CD4-positive, alpha-beta T cell treated with Interleukin-17A for 4 hours (primary cell): ENCODE data around the gene MPV17L.
"Not testable (repeated sequence)": the region's sequence is repeated elsewhere in the genome, so short reads cannot be mapped to it uniquely, and the experiment has no call there.

Experiments
- DNase-seq: peaks from one replicate; pipeline ENCODE4 v3.0.0-alpha.2; 2020; ENCODE audit warnings: mixed read lengths

Gene MPV17L

GRCh38 chr16:15395631-15396508 is at the start of gene MPV17L:
Gene MPV17L, plus strand, starts transcription at chr16:15395754. Its CDS starts 144 bp downstream, at chr16:15395898.
- DNase-seq: not testable (repeated sequence)

GRCh38 chr16:15348721-15349120 is 46.8 kb upstream of the MPV17L start:
- not testable (repeated sequence) for DNase-seq

GRCh38 chr16:15351251-15351650 is 44.3 kb upstream of the MPV17L start:
- not testable (repeated sequence) for DNase-seq

GRCh38 chr16:15351745-15352144 is 43.8 kb upstream of the MPV17L start:
- DNase-seq: not testable (repeated sequence)

GRCh38 chr16:15352852-15353251 is 42.7 kb upstream of the MPV17L start:
- DNase-seq: not testable (repeated sequence)

- not testable (repeated sequence) for DNase-seq
Measured at GRCh38 chr16:15354846-15355245, 40.7 kb upstream of the MPV17L start.

- not testable (repeated sequence) for DNase-seq
Measured at GRCh38 chr16:15357495-15357894, 38.1 kb upstream of the MPV17L start.

- not testable (repeated sequence) for DNase-seq
Measured at GRCh38 chr16:15378194-15378593, 17.4 kb upstream of the MPV17L start, which contains the start of gene NPIPA5. Gene NPIPA5, minus strand, starts transcription at chr16:15378294. Its CDS starts 0 bp downstream, at chr16:15378294.

- not testable (repeated sequence) for DNase-seq
Measured at GRCh38 chr16:15382810-15383209, 12.7 kb upstream of the MPV17L start.

- DNase-seq: not testable (repeated sequence)
Measured at GRCh38 chr16:15388060-15388459, 7.5 kb upstream of the MPV17L start.

GRCh38 chr16:15389916-15390315 is 5.6 kb upstream of the MPV17L start:
- DNase-seq: not testable (repeated sequence)

GRCh38 chr16:15393025-15393424 is 2.5 kb upstream of the MPV17L start:
- not testable (repeated sequence) for DNase-seq

GRCh38 chr16:15396509-15396829 is 915 bp downstream of the MPV17L start:
- not testable (repeated sequence) for DNase-seq

- no peak for DNase-seq
Measured at GRCh38 chr16:15396948-15397594, 1.5 kb downstream of the MPV17L start.

GRCh38 chr16:15398618-15399316 is 3.2 kb downstream of the MPV17L start:
- DNase-seq: no peak

GRCh38 chr16:15399317-15399716 is 3.8 kb downstream of the MPV17L start:
- no peak for DNase-seq

- DNase-seq: not testable (repeated sequence)
Measured at GRCh38 chr16:15400314-15400713, 4.8 kb downstream of the MPV17L start.

GRCh38 chr16:15401972-15402371 is 6.4 kb downstream of the MPV17L start:
- DNase-seq: no peak

GRCh38 chr16:15403392-15403995 is 7.9 kb downstream of the MPV17L start:
- no peak for DNase-seq

GRCh38 chr16:15404091-15404490 is 8.5 kb downstream of the MPV17L start:
- DNase-seq: not testable (repeated sequence)

GRCh38 chr16:15404792-15405191 is 9.2 kb downstream of the MPV17L start:
- no peak for DNase-seq

GRCh38 chr16:15407756-15408155 is 12.2 kb downstream of the MPV17L start:
- DNase-seq: not testable (repeated sequence)

- not testable (repeated sequence) for DNase-seq
Measured at GRCh38 chr16:15409476-15409875, 13.9 kb downstream of the MPV17L start.
